K562 (cell line): ENCODE results near the gene DALRD3. TPM values are rescaled to one million over a fixed set of nuclear protein-coding genes. Genes with fewer than 3 reads are reported as not detected.

Source experiments
- EGR1 ChIP-seq: fragments of 450-650 bp; conservative IDR thresholded peaks from 2 replicates; pipeline ENCODE4 v1.6.1; 2017; ENCODE audit warnings: mild to moderate bottlenecking
- GATAD2B ChIP-seq: fragments of 450-650 bp; IDR thresholded peaks from 2 replicates; pipeline ENCODE4 v1.6.1; 2017; ENCODE audit warnings: mild to moderate bottlenecking, borderline replicate concordance
- HMBOX1 ChIP-seq: sonication (generic); IDR thresholded peaks from 2 replicates; pipeline ENCODE4 v1.6.1; 2016
- HMG20B ChIP-seq: fragments of 250-450 bp; sonication (Bioruptor Pico); IDR thresholded peaks from 2 replicates; pipeline ENCODE4 v1.5.0; 2021; ENCODE audit warnings: mild to moderate bottlenecking
- IRF9 ChIP-seq: fragments of 450-650 bp; IDR thresholded peaks from 2 replicates; pipeline ENCODE4 v1.6.1; 2016; ENCODE audit warnings: missing biosample characterization, missing genetic modification characterization
- NCOA1 ChIP-seq: fragments of 450-650 bp; IDR thresholded peaks from 2 replicates; pipeline ENCODE4 v1.6.1; 2016; ENCODE audit warnings: low read depth
- TCFL5 ChIP-seq: fragments of 250-450 bp; sonication (Bioruptor Pico); conservative IDR thresholded peaks from 2 replicates; pipeline ENCODE4 v1.6.1; 2021; ENCODE audit warnings: mild to moderate bottlenecking, moderate library complexity, matching md5 sums
- TGIF2 ChIP-seq: sonication (generic); formaldehyde crosslinking; IDR thresholded peaks from 2 replicates; pipeline ENCODE4 v1.8.1; 2022; ENCODE audit warnings: mild to moderate bottlenecking, missing genetic modification reagents, moderate library complexity
- ZNF124 ChIP-seq: sonication (generic); formaldehyde crosslinking; IDR thresholded peaks from 2 replicates; pipeline ENCODE4 v1.8.1; 2022; ENCODE audit warnings: missing genetic modification reagents
- ZNF175 ChIP-seq: fragments of 200-800 bp; sonication (Bioruptor generic); IDR thresholded peaks from 2 replicates; pipeline ENCODE4 v1.6.1; 2016; ENCODE audit warnings: low read depth, mild to moderate bottlenecking, missing genetic modification characterization, missing compliant biosample characterization
- ZNF311 ChIP-seq: fragments of 250-450 bp; sonication (Bioruptor Pico); IDR thresholded peaks from 2 replicates; pipeline ENCODE4 v1.4.0; 2020; ENCODE audit warnings: mild to moderate bottlenecking, moderate library complexity
- ZNF507 ChIP-seq: conservative IDR thresholded peaks from 2 replicates; pipeline ENCODE4 v1.6.1; 2017; ENCODE audit warnings: missing genetic modification characterization, missing compliant biosample characterization
- polyA plus RNA-seq, 8 experiments: library from polyadenylated mRNA; depleted of rRNA in 4 of 8; stranded (reverse) in 5 of 8; unstranded in 3 of 8; fragments of >200 nt; fragmentation: Nextera tagmentation in 2 of 8; fragmentation: Illumina TruSeq in 1 of 8; extraction: Ambion mirVana in 2 of 8; extraction: Trizol in 1 of 8; gene quantifications; 2 replicates each; pipeline versions ENCODE4 v1.2.1 to v1.2.3, GENCODE V29; 2011 to 2014; ENCODE audit warnings: inconsistent platforms in 1 of 8, missing spikeins in 1 of 8
- total RNA-seq, 7 experiments: library from RNA; depleted of rRNA in 6 of 7; stranded (reverse); fragments of >200 nt in 6 of 7; fragmentation: Illumina TruSeq in 2 of 7; extraction: Trizol in 2 of 7; gene quantifications; 2 replicates each; pipeline versions ENCODE4 v1.2.1 to v1.2.3, GENCODE V29; 2011 to 2021; ENCODE audit warnings: low replicate concordance in 1 of 7
- TF ChIP-seq, protein P1 (sequence below): sonication (generic); formaldehyde crosslinking; IDR thresholded peaks from 2 replicates; pipeline ENCODE4 v1.8.0; 2023; ENCODE audit warnings: missing genetic modification reagents, mild to moderate bottlenecking, borderline replicate concordance
- TF ChIP-seq, protein P2 (sequence below): fragments of 250-450 bp; sonication (Bioruptor Pico); IDR thresholded peaks from 2 replicates; pipeline ENCODE4 v1.4.0; 2020
- TF ChIP-seq, protein P3 (sequence below): sonication (generic); formaldehyde crosslinking; IDR thresholded peaks from 2 replicates; pipeline ENCODE4 v1.4.0; 2020; ENCODE audit warnings: mild to moderate bottlenecking, missing genetic modification reagents

DALRD3 gene
- total and polyA plus RNA-seq, 9 of the 15 experiments (the other 6 are each of a cell fraction or from before 2014, with no cell fraction given): 6.6 to 31.3 (median 14.4) TPM

DNA sequence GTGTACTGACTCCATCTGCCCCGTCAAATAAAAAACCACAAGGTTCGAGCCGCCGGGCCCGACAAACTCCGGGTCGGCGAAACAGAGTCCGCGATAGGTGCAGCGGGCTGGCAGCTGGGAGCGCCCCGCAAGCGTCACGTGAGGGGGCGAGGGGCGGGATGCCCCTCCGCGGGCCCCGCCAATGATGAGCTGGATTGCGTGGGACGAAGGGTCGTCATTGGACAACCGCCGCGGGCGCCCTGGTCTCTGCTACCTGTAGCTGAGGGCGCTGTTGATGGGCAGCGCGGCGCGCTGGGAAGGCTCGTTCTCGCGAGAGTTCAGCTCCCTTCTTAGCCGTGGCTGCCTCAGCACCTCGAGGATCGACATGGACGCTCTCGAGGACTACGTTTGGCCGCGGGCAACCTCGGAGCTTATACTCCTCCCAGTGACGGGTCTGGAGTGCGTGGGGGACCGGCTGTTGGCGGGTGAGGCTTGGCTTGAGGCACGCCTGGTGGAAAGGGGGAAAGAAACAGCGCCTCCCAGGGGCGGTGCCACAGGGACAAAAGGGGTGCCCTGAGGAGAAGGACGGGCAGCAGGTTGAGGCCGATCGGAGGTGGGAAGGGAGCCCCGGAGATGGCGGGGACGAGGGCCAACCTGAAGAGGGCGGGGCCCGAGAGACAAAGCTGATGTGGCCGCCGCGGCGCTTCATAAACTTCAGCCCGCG lies 11.2 kb downstream of the DALRD3 start, which contains the start of gene WDR6 (continued):
- TF ChIP-seq, protein P1, sequence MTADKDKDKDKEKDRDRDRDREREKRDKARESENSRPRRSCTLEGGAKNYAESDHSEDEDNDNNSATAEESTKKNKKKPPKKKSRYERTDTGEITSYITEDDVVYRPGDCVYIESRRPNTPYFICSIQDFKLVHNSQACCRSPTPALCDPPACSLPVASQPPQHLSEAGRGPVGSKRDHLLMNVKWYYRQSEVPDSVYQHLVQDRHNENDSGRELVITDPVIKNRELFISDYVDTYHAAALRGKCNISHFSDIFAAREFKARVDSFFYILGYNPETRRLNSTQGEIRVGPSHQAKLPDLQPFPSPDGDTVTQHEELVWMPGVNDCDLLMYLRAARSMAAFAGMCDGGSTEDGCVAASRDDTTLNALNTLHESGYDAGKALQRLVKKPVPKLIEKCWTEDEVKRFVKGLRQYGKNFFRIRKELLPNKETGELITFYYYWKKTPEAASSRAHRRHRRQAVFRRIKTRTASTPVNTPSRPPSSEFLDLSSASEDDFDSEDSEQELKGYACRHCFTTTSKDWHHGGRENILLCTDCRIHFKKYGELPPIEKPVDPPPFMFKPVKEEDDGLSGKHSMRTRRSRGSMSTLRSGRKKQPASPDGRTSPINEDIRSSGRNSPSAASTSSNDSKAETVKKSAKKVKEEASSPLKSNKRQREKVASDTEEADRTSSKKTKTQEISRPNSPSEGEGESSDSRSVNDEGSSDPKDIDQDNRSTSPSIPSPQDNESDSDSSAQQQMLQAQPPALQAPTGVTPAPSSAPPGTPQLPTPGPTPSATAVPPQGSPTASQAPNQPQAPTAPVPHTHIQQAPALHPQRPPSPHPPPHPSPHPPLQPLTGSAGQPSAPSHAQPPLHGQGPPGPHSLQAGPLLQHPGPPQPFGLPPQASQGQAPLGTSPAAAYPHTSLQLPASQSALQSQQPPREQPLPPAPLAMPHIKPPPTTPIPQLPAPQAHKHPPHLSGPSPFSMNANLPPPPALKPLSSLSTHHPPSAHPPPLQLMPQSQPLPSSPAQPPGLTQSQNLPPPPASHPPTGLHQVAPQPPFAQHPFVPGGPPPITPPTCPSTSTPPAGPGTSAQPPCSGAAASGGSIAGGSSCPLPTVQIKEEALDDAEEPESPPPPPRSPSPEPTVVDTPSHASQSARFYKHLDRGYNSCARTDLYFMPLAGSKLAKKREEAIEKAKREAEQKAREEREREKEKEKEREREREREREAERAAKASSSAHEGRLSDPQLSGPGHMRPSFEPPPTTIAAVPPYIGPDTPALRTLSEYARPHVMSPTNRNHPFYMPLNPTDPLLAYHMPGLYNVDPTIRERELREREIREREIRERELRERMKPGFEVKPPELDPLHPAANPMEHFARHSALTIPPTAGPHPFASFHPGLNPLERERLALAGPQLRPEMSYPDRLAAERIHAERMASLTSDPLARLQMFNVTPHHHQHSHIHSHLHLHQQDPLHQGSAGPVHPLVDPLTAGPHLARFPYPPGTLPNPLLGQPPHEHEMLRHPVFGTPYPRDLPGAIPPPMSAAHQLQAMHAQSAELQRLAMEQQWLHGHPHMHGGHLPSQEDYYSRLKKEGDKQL (CRISPR knock-in tag): no peak
- TF ChIP-seq ZNF124 (CRISPR knock-in tag) (no peak), ZNF311 (no peak), HMG20B (CRISPR knock-in tag) (no peak), HMBOX1 (no peak; the same call in 1 of the 2 replicates), ZNF175 (CRISPR knock-in tag) (no peak), ZNF507 (tag) (no peak), NCOA1 (0 out of 2 replicates have a peak, but pooled peaks have one; percentile 36), EGR1 (peak; percentile 88), TCFL5 (CRISPR knock-in tag) (no peak), GATAD2B (no peak), IRF9 (no peak), TGIF2 (no peak)
- TF ChIP-seq, protein P2, sequence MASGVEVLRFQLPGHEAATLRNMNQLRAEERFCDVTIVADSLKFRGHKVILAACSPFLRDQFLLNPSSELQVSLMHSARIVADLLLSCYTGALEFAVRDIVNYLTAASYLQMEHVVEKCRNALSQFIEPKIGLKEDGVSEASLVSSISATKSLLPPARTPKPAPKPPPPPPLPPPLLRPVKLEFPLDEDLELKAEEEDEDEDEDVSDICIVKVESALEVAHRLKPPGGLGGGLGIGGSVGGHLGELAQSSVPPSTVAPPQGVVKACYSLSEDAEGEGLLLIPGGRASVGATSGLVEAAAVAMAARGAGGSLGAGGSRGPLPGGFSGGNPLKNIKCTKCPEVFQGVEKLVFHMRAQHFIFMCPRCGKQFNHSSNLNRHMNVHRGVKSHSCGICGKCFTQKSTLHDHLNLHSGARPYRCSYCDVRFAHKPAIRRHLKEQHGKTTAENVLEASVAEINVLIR (CRISPR knock-in tag): no peak
- TF ChIP-seq, protein P3, sequence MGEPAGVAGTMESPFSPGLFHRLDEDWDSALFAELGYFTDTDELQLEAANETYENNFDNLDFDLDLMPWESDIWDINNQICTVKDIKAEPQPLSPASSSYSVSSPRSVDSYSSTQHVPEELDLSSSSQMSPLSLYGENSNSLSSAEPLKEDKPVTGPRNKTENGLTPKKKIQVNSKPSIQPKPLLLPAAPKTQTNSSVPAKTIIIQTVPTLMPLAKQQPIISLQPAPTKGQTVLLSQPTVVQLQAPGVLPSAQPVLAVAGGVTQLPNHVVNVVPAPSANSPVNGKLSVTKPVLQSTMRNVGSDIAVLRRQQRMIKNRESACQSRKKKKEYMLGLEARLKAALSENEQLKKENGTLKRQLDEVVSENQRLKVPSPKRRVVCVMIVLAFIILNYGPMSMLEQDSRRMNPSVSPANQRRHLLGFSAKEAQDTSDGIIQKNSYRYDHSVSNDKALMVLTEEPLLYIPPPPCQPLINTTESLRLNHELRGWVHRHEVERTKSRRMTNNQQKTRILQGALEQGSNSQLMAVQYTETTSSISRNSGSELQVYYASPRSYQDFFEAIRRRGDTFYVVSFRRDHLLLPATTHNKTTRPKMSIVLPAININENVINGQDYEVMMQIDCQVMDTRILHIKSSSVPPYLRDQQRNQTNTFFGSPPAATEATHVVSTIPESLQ (CRISPR knock-in tag): 0 out of 2 replicates have a peak, but pooled peaks have one; percentile 52
